H1 (cell line): ENCODE measurements around the gene GPHA2. TPM values are rescaled to one million over a fixed set of nuclear protein-coding genes. Genes with fewer than 3 reads are reported as not detected.

ENCODE experiments used
- CTCF ChIA-PET: fragments of 300-600 bp; sonication (Branson Sonifier 250); formaldehyde crosslinking; loops from one replicate; lab custom pipeline; 2021; ENCODE audit not compliant: partially characterized antibody; lab: Charles Lee
- POLR2A ChIA-PET: fragments of 300-600 bp; sonication (Branson Sonifier 250); formaldehyde crosslinking; loops from one replicate; lab custom pipeline; 2021; ENCODE audit warnings: inconsistent platforms; ENCODE audit not compliant: partially characterized antibody; lab: Charles Lee
- DNase-seq, 2 experiments: peaks; one replicate each; pipeline versions ENCODE4 v3.0.0 to v3.0.0-alpha.2; 2010 to 2022; ENCODE audit warnings: low spot score in 2 of 2, low read depth in 1 of 2, mixed read lengths in 1 of 2
- FAIRE-seq: peaks from 2 replicates; lab custom pipeline; 2011; peaks lifted over from hg19 to GRCh38; lab: Jason Lieb, UNC
- H2AFZ ChIP-seq: 2 replicates; pipeline ENCODE4 v1.8.1; 2012; ENCODE audit warnings: low read length, inconsistent platforms
- H2AK5ac ChIP-seq: 2 replicates; pipeline ENCODE4 v1.6.1; 2013; ENCODE audit warnings: low read depth, low read length
- H2BK120ac ChIP-seq: replicated peaks from 2 replicates; pipeline ENCODE3; 2013; ENCODE audit warnings: low read depth, low read length, inconsistent platforms
- H2BK12ac ChIP-seq: 2 replicates; pipeline ENCODE4 v1.6.1; 2013; ENCODE audit warnings: low read depth, low read length
- H2BK15ac ChIP-seq: 2 replicates; pipeline ENCODE4 v1.6.1; 2013; ENCODE audit warnings: low read length
- H2BK20ac ChIP-seq: 2 replicates; pipeline ENCODE4 v1.6.1; 2013; ENCODE audit warnings: low read length
- H2BK5ac ChIP-seq: 2 replicates; pipeline ENCODE4 v1.6.1; 2013; ENCODE audit warnings: low read depth, low read length
- H3K14ac ChIP-seq: 2 replicates; pipeline ENCODE4 v1.6.1; 2013; ENCODE audit warnings: inconsistent platforms; ENCODE audit not compliant: insufficient read length
- H3K18ac ChIP-seq: 2 replicates; pipeline ENCODE4 v1.6.1; 2013; ENCODE audit warnings: low read length; ENCODE audit errors: extremely low read depth
- H3K23ac ChIP-seq: 2 replicates; pipeline ENCODE4 v1.6.1; 2013; ENCODE audit warnings: inconsistent platforms; ENCODE audit not compliant: insufficient read length
- H3K23me2 ChIP-seq: 2 replicates; pipeline ENCODE4 v1.6.1; 2013; ENCODE audit warnings: low read depth, low read length
- H3K27ac ChIP-seq: 2 replicates; pipeline ENCODE4 v1.6.1; 2011; ENCODE audit warnings: low read depth, low read length, inconsistent platforms
- H3K27me3 ChIP-seq, 4 experiments: replicated peaks in 1 of 4; 1 replicate in 1 of 4; 2 replicates in 3 of 4; pipeline versions ENCODE4 v1.6.1 to v1.8.1; 2011 to 2013; ENCODE audit warnings: low read length in 3 of 4, mild to moderate bottlenecking in 3 of 4, inconsistent platforms in 2 of 4, mixed read lengths in 2 of 4, moderate library complexity in 1 of 4; ENCODE audit not compliant: control insufficient read depth in 3 of 4, insufficient read depth in 3 of 4; ENCODE audit errors: extremely low read depth in 1 of 4
- H3K36me3 ChIP-seq, 4 experiments: 2 replicates each; pipeline versions ENCODE4 v1.6.1 to v1.8.1; 2011 to 2013; ENCODE audit warnings: mild to moderate bottlenecking in 4 of 4, low read length in 3 of 4, moderate library complexity in 2 of 4, control low read depth in 1 of 4, inconsistent platforms in 1 of 4; ENCODE audit not compliant: insufficient read depth in 4 of 4, control insufficient read depth in 2 of 4
- H3K4ac ChIP-seq: replicated peaks from 2 replicates; pipeline ENCODE3; 2013; ENCODE audit warnings: low read length, low read depth, mixed read lengths, inconsistent platforms; ENCODE audit not compliant: insufficient read length
- H3K4me1 ChIP-seq, 4 experiments: replicated peaks in 1 of 4; 1 replicate in 1 of 4; 2 replicates in 3 of 4; pipeline versions ENCODE4 v1.6.1 to v1.8.1; 2011 to 2013; ENCODE audit warnings: low read length in 3 of 4, inconsistent platforms in 2 of 4, mixed read lengths in 1 of 4; ENCODE audit not compliant: insufficient read depth in 4 of 4, control insufficient read depth in 3 of 4
- H3K4me2 ChIP-seq, 2 experiments: 2 replicates each; pipeline versions ENCODE4 v1.6.1 to v1.8.1; 2011 to 2013; ENCODE audit warnings: low read depth in 2 of 2, low read length in 2 of 2, control low read depth in 1 of 2, inconsistent platforms in 1 of 2, mild to moderate bottlenecking in 1 of 2; ENCODE audit not compliant: insufficient read depth in 1 of 2
- H3K4me3 ChIP-seq, 4 experiments: fragments of 200-600, 300-600 bp in 1 of 4; sonication (generic), shearing (Covaris generic), sonication (Bioruptor Twin) in 1 of 4; 2 replicates each; pipeline versions ENCODE4 v1.5.1 to v1.8.1; 2011 to 2016; ENCODE audit warnings: low read length in 4 of 4, low read depth in 3 of 4, control low read depth in 2 of 4, inconsistent platforms in 2 of 4, mild to moderate bottlenecking in 2 of 4, mixed read lengths in 1 of 4, moderate library complexity in 1 of 4; ENCODE audit not compliant: insufficient read depth in 2 of 4; ENCODE audit errors: extremely low read depth in 1 of 4
- H3K56ac ChIP-seq: replicated peaks from 2 replicates; pipeline ENCODE3; 2013; ENCODE audit warnings: low read depth, mild to moderate bottlenecking, mixed read lengths, low read length, inconsistent platforms; ENCODE audit not compliant: insufficient read length
- H3K79me1 ChIP-seq: 2 replicates; pipeline ENCODE4 v1.6.1; 2013; ENCODE audit warnings: low read depth, low read length, control low read depth
- H3K79me2 ChIP-seq, 2 experiments: 2 replicates each; pipeline versions ENCODE4 v1.6.1 to v1.8.1; 2012 to 2013; ENCODE audit warnings: low read length in 2 of 2, mild to moderate bottlenecking in 2 of 2, inconsistent platforms in 1 of 2; ENCODE audit not compliant: insufficient read depth in 2 of 2, control insufficient read depth in 1 of 2
- H3K9ac ChIP-seq, 4 experiments: replicated peaks in 1 of 4; 1 replicate in 1 of 4; 2 replicates in 3 of 4; pipeline versions ENCODE4 v1.6.1 to v1.8.1; 2011 to 2013; ENCODE audit warnings: low read depth in 3 of 4, low read length in 3 of 4, control low read depth in 2 of 4, mild to moderate bottlenecking in 2 of 4, moderate library complexity in 2 of 4, inconsistent platforms in 1 of 4; ENCODE audit errors: extremely low read depth in 1 of 4
- H3K9me3 ChIP-seq, 2 experiments: 2 replicates each; pipeline versions ENCODE4 v1.6.1 to v1.8.1; 2012 to 2013; ENCODE audit warnings: mild to moderate bottlenecking in 2 of 2, moderate library complexity in 2 of 2, control low read depth in 1 of 2, inconsistent platforms in 1 of 2, low read depth in 1 of 2, low read length in 1 of 2, mixed read lengths in 1 of 2; ENCODE audit not compliant: insufficient read depth in 2 of 2
- H4K20me1 ChIP-seq, 2 experiments: replicated peaks in 1 of 2; 2 replicates each; pipeline versions ENCODE3 to v1.8.1; 2011 to 2013; ENCODE audit warnings: inconsistent platforms in 2 of 2, low read length in 2 of 2, mild to moderate bottlenecking in 1 of 2; ENCODE audit not compliant: insufficient read depth in 2 of 2, control insufficient read depth in 1 of 2
- H4K5ac ChIP-seq: 2 replicates; pipeline ENCODE4 v1.6.1; 2013; ENCODE audit warnings: low read length, low read depth, mixed read lengths, inconsistent platforms; ENCODE audit not compliant: insufficient read length
- H4K8ac ChIP-seq: 2 replicates; pipeline ENCODE4 v1.8.0; 2013; ENCODE audit warnings: mild to moderate bottlenecking, moderate library complexity, low read length, inconsistent platforms; ENCODE audit not compliant: insufficient read depth; ENCODE audit errors: extremely low read depth
- H4K91ac ChIP-seq: replicated peaks from 2 replicates; pipeline ENCODE3; 2013; ENCODE audit warnings: low read length, mixed read lengths, inconsistent platforms; ENCODE audit not compliant: insufficient read length
- JUN ChIP-seq: IDR thresholded peaks from 2 replicates; pipeline ENCODE4 v1.6.1; 2011; ENCODE audit warnings: low read depth, mild to moderate bottlenecking, improper control_type of control experiment, low read length
- POU5F1 ChIP-seq: IDR thresholded peaks from 2 replicates; pipeline ENCODE4 v1.6.1; 2011; ENCODE audit warnings: low read depth, mild to moderate bottlenecking, low read length, moderate library complexity
- WGBS, 2 experiments: shearing (Covaris generic) in 1 of 2; methylation state at CpG; one replicate each; pipeline versions ENCODE4 v1.1.6 to v1.1.7; 2013 to 2015; ENCODE audit warnings: low lambda C conversion rate in 2 of 2, mixed read lengths in 2 of 2, inconsistent platforms in 1 of 2, low coverage in 1 of 2, missing lambda C conversion rate in 1 of 2; ENCODE audit not compliant: insufficient replicate concordance in 2 of 2, insufficient coverage in 1 of 2, insufficient read length in 1 of 2; ENCODE audit errors: extremely low coverage in 1 of 2, missing lambda C conversion rate in 1 of 2; 5-methylcytosine and 5-hydroxymethylcytosine counted together
- polyA plus RNA-seq, 7 experiments: library from polyadenylated mRNA; depleted of rRNA in 3 of 7; stranded (reverse) in 5 of 7; unstranded in 2 of 7; fragments of >200 nt in 5 of 7; fragments of 200-250 nt in 2 of 7; gene quantifications; 1 replicate in 5 of 7; 2 replicates in 1 of 7; 4 replicates in 1 of 7; pipeline versions ENCODE4 v1.2.1 to v1.2.3, GENCODE V29; 2011 to 2013; ENCODE audit warnings: missing spikeins in 2 of 7, mixed read lengths in 2 of 7
- total RNA-seq: library from RNA; stranded (reverse); fragmentation: NEBNext Ultra II Directional; extraction: Animal tissue kit (Norgen Biotek cat#: 25700); gene quantifications from 2 replicates; pipeline ENCODE4 v1.2.1, GENCODE V29; 2021

The GPHA2 gene
- total and polyA plus RNA-seq, 2 of the 8 experiments (the other 6 are each of a cell fraction or from before 2014, with no cell fraction given): 0.97 to 4.4 TPM

DNA sequence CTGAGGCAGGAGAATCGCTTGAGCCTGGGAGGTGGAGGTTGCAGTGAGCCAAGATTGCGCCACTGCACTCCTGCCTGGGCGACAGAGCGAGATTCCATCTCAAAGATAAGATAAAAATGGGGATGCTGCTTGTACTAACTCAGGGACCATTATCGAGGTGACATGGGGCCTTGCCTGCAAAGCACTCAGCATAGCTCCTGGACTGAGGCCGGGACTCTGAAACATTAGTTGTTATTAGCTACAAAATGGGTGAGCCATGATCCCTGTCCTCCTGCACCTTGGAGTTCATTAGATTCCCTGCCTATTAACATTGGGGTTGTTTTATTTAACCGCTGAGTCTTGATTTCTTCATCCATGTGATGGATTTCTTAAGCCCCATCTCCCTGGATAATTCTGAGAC lies 6.1 kb downstream of the GPHA2 start:
- peaks cover 0 to 3% of the 10 kb centered on the region in 2 experiments for H4K20me1 ChIP-seq
- no peak overlapping the region for H3K23ac ChIP-seq
- H2BK5ac ChIP-seq: no peak overlapping the region
- H2BK12ac ChIP-seq: no peak overlapping the region
- no peak for FAIRE-seq
- no peaks in the 10 kb centered on the region for H3K79me1 ChIP-seq
- ChIA-PET CTCF (interaction anchor here (0.8 to 3.8 kb wide), 8 partner anchors 11 to 116 kb away, joined by 3 to 15 read pairs (median 4); no protein-coding TSS in a partner anchor), POLR2A (interaction anchor here (2.2 kb wide), 1 partner anchor 12 kb away, joined by 6 read pairs; no protein-coding TSS in a partner anchor)
- no peak overlapping the region for H3K4ac ChIP-seq
- H2AK5ac ChIP-seq: no peak overlapping the region
- H3K56ac ChIP-seq: no peak overlapping the region
- H2AFZ ChIP-seq: no peak overlapping the region
- no peak overlapping the region for H4K91ac ChIP-seq
- no peaks in the 10 kb centered on the region for H3K9me3 ChIP-seq
- no peak for DNase-seq
- no peak overlapping the region for H3K4me2 ChIP-seq
- H2BK15ac ChIP-seq: no peak overlapping the region
- H3K14ac ChIP-seq: no peak overlapping the region
- H3K4me1 ChIP-seq: peaks cover 0 to 4% (median 0%) of the 10 kb centered on the region in 4 experiments; a peak in 3 of 7 replicates
- no peak overlapping the region for H3K18ac ChIP-seq
- no peak overlapping the region for H4K5ac ChIP-seq
- 87% methylated on average over 7 of the region's 7 CpGs; no CpG with 5 or more reads in 1 of the 2 experiments for WGBS, 2 experiments
- H4K8ac ChIP-seq: no peak overlapping the region
- H3K27me3 ChIP-seq: peaks cover 0 to 6% (median 4%) of the 10 kb centered on the region in 4 experiments; a peak in 4 of 7 replicates
- H2BK20ac ChIP-seq: no peak overlapping the region
- H3K79me2 ChIP-seq: no peaks in the 10 kb centered on the region
- H3K4me3 ChIP-seq: no peak overlapping the region
- no peak overlapping the region for H3K27ac ChIP-seq
- no peak for TF ChIP-seq JUN
- TF ChIP-seq POU5F1: no peak
- TF ChIP-seq, all 59 proteins: peak for 0
- H3K9ac ChIP-seq: no peak overlapping the region
- no peaks in the 10 kb centered on the region; a peak in 1 of 8 replicates for H3K36me3 ChIP-seq
- no peak overlapping the region for H2BK120ac ChIP-seq
- peaks cover 4% of the 10 kb centered on the region; the same call in 1 of the 2 replicates for H3K23me2 ChIP-seq
